GM08714 (cell line): ENCODE measurements around the gene HSPA1A.
A peak's percentile ranks its signal among the peaks of the same experiment; 100 is the strongest.

Experiments
- H3K4me3 ChIP-seq: fragments of 200-500 bp; sonication (Bioruptor generic); 2 replicates; pipeline ENCODE4 v1.5.1; 2014; ENCODE audit warnings: mild to moderate bottlenecking, low read length, inconsistent platforms
- ZNF274 ChIP-seq: IDR thresholded peaks from 2 replicates; pipeline ENCODE4 v1.6.1; 2012; ENCODE audit warnings: mild to moderate bottlenecking, low read depth, low read length

Gene HSPA1A

DNA sequence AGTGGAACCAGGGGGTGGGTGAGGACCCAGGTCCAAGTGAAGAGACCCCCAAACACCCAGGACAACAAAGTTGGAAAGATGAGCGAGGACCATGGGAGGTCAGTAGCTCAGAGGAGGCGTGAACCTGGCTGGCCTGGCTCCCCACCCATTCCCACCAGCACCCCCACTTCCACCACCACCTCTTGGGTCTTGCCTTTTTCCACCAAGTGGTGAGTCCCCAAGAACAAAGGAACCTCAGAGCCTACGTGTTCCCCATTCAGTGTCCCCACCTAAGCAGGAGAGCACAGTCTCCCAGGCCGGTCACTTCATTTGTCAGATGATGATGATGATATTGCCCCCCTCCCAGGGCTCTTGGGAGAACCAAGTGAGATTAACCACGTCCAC lies 37.7 kb upstream of the HSPA1A start:
- no peak for TF ChIP-seq ZNF274

DNA sequence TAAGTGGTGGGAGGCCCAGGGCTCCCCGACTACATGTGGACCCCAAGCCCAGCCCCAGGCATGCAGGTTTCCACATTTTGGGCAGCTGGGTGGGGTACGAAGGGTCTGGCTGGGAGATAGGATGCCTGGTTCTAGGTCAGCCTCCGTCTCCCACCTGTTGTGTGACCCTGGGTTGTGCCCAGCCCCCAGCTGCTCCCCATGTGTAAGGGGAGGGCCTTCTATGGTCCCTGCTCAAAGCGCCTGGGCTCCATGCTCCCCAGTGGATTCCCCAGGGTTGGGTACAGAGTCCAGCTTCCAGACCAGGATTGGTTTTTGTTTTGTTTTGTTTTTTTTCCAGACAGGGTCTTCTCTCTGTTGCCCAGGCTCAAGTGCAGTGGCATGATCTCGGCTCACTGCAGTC lies 37.1 kb upstream of the HSPA1A start:
- H3K4me3 ChIP-seq: no peak overlapping the region
- TF ChIP-seq ZNF274: no peak

More for the DNA sequence above, 37.7 kb upstream of the HSPA1A start:
- H3K4me3 ChIP-seq: no peak overlapping the region

DNA sequence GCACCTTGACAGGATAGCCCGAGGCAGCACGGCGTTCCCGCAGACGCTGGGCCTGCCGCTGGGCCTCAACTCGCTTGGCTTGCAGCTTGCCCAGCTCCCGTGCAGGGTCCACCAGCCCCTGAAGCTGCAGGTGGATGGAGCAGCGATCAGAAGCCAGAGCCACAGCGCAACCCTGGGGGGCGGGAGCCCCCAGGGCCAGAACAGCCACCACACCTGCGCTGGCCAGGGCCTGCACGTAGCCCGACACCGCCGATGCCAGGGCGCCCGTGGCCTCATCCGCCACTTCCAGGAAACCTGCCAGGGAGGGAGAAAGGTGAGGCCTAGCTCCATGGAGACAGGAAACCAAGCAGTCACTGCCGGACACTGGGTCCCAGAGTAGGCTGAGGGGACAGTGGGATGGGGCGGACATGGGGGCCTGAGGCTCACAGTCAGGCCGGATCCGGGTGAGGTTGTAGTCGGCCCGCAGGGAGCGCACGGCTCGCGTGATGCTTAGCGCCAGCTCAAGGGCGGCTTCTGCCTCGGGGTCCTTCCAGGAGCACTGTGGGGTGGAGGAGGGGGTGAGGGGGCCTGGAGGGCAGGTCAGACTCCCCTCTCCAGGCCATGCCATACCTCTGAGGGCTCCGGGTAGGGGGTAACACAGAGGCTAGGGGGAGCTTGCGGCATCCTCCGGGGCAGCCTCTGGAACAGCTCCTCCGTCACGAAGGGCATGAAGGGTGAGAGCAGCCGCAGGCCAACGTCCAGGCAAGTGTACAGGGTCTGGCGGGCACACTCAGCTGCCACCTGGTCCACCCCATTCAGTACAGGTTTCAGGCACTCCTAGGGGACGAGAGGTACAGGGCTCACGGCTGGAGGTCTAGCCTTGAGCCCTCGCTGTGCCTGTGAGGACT lies 36.1 kb upstream of the HSPA1A start:
- H3K4me3 ChIP-seq: no peak overlapping the region
- no peak for TF ChIP-seq ZNF274

DNA sequence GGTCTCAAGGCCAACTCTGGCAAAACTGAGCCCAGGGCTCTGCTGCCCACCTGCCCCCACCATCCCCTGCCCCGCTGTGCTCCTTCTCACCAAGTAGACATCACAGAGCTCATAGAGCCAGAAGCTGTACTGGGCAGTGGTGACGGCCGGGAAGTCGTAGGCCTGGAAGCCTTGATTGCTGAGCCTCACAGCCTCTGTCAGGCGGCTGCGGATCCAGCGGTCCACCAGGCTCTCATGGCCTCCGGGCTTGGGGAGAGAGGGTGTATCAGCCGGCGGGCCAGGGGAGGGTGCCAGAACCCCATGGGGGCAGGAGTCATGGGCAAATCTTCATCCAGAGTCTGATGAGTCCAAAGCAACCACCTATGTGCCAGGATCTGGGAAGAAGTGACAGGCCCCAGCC lies 35.4 kb upstream of the HSPA1A start:
- TF ChIP-seq ZNF274: no peak
- H3K4me3 ChIP-seq: no peak overlapping the region

DNA sequence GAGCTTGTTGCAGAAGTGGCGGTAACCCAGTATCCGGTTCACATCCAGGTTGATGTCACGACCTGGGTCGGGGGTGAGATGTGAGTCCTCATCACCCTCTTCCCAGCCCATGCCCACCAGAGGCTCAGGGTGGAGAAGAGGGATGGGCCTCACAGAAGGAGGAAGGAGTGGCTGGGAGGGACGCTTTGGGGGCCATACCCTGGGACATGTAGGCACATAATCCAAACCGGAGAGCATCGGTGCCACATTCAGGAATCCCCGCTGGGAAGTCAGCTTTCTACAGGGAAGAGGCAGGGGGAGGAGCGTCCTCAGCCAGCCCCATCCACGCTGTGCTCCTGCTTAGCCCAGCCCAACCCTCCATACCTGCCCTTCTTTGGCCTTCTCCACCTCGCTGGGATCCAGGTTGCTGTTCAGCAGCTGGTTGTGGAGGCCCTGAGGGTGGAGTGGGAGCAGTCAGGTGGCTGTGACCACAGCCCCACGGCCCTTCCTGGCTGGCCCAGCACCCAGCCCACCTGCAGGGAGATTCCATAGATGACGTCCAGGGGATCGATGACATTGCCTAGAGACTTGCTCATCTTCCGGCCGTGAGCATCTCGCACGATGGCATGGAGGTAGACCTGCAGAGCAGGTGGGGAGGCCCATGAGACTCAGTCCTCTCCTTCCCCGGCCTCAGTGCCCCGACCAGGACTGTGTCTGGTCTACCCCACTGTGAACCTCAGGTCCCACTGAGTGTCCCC lies 34.7 kb upstream of the HSPA1A start:
- H3K4me3 ChIP-seq: no peak overlapping the region
- TF ChIP-seq ZNF274: no peak

DNA sequence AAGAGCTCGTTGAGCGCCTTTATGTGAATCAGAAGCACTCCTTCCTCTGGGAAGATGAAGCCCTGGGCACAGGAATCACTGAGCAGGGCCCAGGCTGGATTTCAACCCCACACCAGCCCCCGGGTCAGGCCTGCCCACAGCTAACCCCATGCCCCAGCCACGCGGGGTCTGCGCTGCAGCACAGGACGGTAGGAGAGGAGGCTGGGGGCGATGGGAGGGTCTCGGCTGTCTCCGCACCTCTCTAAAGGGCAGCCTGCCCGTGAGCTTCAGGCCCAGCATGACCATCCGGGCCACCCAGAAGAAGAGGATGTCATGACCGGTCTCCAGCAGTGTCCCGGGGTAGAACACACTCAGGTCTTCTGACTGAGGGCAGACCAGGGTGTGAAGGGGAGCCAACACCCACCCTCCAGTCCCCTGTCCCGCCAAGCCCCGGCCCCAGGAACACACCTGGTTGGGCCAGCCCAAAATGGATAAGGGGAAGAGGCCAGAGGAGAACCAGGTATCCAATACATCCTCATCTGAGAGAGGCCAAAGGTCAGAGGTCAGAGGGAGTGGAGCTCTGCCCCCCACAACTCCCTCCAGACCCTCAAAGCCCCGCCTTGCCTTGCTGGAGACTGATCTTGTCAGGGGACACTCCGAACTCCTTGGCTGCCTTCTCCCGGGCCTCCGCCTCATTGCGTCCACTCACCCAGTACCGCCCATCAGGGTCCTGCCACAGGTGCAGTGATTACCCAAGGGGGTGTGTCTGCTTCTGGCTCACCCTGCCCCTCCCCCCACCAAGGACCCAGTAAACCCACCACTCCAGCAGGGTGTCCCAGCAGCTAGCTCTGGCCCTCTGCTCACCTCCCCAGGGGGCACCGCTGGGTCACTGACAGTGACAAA lies 33.9 kb upstream of the HSPA1A start:
- H3K4me3 ChIP-seq: no peak overlapping the region
- no peak for TF ChIP-seq ZNF274

DNA sequence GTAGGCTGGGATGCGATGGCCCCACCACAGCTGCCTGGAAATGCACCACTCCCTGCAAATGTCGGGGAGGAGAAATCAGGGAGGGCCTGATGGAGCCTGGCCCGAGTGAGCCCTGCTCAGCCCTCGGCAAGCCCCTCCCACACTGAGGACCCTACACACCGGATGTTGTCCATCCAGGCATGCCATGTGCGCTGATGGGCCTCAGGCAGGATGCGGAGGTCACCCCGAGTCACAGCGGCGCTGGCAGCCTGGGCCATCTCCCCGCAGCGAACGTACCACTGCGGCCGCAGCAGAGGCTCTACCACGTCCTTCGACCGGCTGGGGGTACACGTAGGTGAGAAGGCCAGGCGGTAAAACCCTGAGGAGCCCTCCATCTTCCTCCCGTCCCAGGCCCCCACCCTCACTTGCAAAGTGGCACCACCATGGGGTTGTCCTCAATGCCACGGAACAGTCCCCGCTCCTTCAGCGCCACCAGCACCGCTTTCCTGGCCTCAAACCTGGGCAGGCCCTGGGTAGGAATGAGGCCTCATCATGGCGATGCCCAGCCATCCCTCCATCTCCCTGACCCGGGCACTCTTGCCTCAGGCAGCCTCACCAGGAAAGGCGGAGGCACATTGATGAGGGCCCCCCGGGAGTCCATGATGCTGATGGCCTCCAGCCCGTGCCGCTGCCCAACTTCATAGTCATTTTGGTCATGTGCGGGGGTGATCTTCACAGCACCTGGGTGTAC lies 33.1 kb upstream of the HSPA1A start:
- no peak overlapping the region for H3K4me3 ChIP-seq
- no peak for TF ChIP-seq ZNF274

DNA sequence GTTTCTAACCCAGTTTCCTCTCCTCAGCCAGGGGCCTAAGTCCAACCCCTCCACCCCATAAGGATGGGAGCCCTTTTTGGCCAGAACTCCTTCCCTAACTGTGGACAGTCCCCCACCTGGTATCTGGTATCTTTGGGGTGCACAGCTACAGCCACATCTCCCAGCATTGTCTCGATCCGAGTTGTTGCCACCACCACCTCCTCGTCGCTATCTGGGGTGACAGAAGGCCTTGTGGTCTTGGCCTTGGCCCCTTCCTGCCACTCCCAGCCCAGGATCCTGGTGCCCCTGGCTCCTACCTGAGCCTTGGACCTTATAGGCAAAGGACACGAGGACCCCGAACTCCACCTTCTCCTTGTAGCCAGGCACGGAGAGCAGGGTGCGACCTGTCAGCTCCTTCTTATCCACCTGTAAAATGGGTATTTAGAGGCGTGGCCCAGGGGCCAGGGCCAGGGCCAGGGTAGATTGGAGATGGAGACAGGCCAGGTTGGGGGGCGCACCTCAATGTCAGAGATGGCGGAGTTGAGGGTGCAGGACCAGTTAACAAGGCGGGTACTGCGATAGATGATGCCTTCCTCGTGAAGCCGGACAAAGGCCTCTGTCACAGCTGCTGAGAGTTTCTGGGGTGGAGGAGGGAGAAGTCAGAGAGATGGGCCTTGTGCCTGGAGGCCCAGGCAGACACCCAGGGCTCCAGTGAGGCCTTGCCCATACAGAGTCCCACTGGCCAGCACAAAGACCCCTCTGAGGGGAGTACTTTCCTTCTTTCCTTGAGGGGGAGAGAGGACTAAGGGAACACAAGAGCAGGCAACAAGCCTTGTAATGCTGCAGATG lies 31.0 kb upstream of the HSPA1A start:
- no peak overlapping the region for H3K4me3 ChIP-seq
- TF ChIP-seq ZNF274: no peak

DNA sequence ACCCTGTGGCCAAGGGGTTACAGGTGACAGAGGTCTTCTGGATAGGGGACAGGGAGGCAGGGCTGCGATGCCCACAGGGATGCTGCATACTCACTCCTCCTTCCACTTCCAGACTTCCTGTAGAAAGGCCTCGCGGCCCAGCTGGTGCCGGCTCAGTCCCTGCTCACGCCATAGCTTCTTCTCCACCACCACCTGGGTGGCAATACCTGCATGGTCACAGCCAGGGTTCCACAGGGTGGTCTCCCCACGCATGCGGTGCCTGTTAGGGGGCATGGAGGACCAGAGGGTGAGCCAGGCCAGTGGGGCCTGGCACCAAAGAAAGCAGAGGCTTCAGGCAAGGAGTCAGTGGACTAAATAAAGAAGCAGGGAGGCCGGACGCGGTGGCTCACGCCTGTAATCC lies 29.9 kb upstream of the HSPA1A start:
- no peak for TF ChIP-seq ZNF274
- H3K4me3 ChIP-seq: no peak overlapping the region

DNA sequence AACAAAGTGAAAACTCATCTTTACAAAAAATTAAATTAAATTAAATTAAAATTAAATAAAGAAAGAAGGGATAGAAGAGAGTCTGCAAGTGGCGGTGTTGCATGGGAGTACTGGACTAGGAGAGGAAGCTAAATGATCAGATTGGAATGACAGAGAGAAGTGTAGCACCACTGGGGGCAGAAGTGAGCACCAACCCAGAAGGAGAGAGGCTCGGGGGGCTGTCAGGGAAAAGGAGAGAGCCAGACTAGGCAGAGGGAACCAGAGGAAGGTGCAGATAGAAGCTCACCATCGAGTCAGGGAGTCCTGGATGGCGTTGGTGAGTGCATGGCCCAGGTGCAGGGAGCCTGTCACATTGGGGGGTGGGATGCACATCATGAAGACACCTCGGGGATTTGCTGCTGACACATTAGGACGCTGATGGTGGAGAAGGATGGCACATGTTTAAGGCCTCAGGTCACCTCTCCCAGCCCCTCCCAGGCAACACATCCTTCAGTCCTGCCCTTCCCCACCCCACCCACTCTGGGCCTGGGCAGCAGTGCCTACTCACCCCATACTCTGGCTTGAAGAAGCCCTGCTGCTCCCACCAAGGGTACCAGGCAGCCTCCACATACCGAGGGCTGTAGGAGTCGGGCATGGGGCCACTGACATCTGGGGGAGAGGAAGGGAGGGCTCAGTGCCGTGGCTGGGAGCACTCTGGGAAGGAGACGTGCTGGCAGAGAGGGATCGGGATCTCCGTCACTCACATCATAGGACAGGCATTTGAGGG lies 23.8 kb upstream of the HSPA1A start:
- no peak overlapping the region for H3K4me3 ChIP-seq
- TF ChIP-seq ZNF274: no peak

DNA sequence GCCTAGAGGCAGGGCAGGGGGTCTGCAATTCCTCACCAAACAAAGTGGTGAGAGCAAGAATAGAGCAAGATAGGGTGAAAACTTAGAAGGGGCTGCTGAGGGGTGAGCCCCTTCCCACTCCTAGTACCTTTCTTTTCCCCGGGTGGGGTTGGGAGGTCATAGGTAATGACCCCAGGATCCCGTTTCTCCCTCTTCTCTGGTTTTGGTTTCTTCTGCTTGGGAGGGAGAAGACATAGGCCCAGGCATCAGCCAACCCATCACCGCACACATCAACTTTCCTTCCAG lies 23.3 kb upstream of the HSPA1A start:
- no peak overlapping the region for H3K4me3 ChIP-seq
- TF ChIP-seq ZNF274: no peak

DNA sequence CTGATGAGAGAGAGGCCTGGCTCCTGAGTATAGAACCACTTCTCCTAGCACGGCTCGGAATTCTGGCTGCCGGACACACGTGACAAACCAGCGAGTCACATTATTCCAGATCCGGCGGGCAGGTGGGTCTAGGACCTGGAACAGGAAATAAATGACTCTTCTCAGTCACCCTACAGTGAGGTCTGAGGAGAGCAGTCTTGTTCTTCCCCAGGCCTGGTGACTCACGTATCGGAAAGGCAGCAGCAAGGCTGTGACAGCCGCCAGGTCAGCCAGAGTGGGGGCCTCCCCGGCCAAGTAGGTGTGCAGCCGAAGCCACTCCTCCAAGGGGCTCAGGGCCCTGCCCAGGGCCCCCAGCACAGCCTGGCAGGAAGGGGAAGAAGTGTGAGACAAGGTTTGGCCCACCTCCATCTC lies 22.6 kb upstream of the HSPA1A start:
- TF ChIP-seq ZNF274: no peak
- H3K4me3 ChIP-seq: no peak overlapping the region

DNA sequence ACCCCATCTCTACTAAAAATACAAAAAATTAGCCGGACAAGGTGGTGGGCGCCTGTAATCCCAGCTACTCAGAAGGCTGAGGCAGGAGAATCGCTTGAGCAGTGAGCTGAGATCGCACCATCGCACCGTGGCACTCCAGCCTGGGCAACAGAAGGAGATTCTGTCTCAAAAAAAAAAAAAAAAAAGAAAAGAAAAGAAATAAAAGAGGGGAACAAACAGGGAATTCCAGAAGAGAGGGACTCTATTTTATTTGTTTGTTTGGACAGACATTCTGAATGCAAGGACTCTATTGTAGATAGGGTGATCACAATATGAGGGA lies 21.5 kb upstream of the HSPA1A start:
- H3K4me3 ChIP-seq: peak overlapping the region; percentile 92; the same call in 1 of the 2 replicates
